DND-41 (cell line): ENCODE results near the gene ZCCHC14.

Source experiments
- CTCF ChIP-seq: IDR thresholded peaks from 2 replicates; pipeline ENCODE4 v1.5.1; 2012; ENCODE audit warnings: borderline replicate concordance, low read length, moderate library complexity, mild to moderate bottlenecking; ENCODE audit not compliant: poor library complexity, severe bottlenecking; ENCODE audit errors: extremely low read depth
- EZH2 ChIP-seq: IDR thresholded peaks from 3 replicates; pipeline ENCODE4 v1.6.1; 2012; ENCODE audit warnings: borderline replicate concordance, low read depth, mild to moderate bottlenecking, moderate library complexity, low read length, inconsistent platforms; ENCODE audit not compliant: severe bottlenecking

GRCh38 chr16:87415441-87415840 is 77.4 kb downstream of the ZCCHC14 start:
- TF ChIP-seq CTCF (no peak), EZH2 (no peak)
